HG03064 (cell line): ENCODE results near the gene PPARG.
"Not testable (repeated sequence)": the region's sequence is repeated elsewhere in the genome, so short reads cannot be mapped to it uniquely, and the experiment has no call there.

Experiments
- ATAC-seq: cut with Tn5 transposase; IDR thresholded peaks from one replicate; pipeline ENCODE4 v1.9.1; 2021; ENCODE audit warnings: low read depth; ENCODE audit not compliant: unreplicated experiment

Gene PPARG

DNA sequence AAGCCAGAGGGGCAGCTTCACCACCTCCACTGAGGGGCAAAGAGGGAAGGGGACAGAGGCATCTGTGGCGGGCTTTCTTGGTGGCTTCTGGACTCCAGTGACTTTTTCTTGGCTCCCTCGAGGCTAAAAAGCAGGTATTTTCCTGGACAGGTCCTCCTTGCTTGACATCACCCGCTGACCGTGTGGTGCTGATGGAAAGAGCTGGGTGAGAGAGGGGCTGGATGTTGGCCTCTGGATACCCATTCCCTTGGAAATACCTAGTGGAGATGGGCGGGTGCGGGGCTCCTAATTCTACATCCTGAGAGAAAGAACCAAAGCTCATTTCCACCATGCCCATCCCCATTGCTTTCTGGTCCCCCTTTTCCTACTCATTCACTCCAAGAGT is 148.3 kb downstream of the PPARG start:
- ATAC-seq = no peak

GRCh38 chr3:12437861-12438260 is 149.0 kb downstream of the PPARG start:
- no peak for ATAC-seq

DNA sequence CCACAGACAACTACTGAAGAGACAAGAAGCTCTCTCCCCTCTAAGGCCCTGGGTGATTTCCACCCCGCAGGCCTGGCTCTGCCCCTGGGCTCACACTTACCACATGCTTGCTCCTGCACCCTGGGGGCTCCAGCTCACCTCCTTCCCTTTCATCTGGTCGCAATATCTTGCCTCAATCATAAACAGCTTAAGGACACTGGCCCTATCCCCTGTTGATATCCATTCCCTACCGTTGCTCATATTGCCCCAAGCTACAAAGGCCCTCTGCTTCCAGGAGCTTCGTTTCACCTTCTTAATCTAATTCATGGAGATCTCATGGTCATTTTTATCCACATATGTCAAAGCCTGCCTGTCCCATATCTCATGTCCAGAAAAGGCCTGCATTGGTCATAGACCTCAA is 149.4 kb downstream of the PPARG start:
- no peak for ATAC-seq

- no peak for ATAC-seq
These were observed 150.5 kb downstream of the PPARG start for GRCh38 chr3:12439161-12439940.

- no peak for ATAC-seq
These were observed 152.3 kb downstream of the PPARG start for GRCh38 chr3:12440927-12441714.

- no peak for ATAC-seq
These were observed 154.0 kb downstream of the PPARG start for GRCh38 chr3:12442654-12443501.

GRCh38 chr3:12443781-12444522 is 155.1 kb downstream of the PPARG start:
- no peak for ATAC-seq

GRCh38 chr3:12444582-12445471 is 156.0 kb downstream of the PPARG start:
- ATAC-seq = no peak

- no peak for ATAC-seq
These were observed 156.8 kb downstream of the PPARG start for GRCh38 chr3:12445523-12446240.

GRCh38 chr3:12446298-12446697 is 157.4 kb downstream of the PPARG start:
- no peak for ATAC-seq

DNA sequence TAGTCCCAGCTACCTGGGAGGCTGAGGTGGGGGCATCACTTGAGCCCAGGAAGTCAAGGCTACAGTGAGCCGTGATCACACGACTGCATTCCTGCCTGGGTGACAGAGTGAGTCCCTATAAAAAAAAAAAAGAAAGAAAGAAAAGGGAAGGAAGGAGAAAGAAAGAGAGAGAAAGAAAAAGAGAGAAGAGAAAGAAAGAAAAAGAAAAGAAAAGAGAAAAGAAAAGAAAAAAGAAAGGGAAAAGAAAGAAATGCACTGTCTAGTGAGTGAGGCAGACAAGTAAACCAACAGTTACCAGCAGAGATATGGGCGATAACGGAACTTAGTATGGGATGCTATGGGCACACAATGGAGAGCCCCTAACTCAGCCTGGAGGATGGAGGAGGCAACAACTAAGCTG is 158.2 kb downstream of the PPARG start:
- ATAC-seq = no peak

DNA sequence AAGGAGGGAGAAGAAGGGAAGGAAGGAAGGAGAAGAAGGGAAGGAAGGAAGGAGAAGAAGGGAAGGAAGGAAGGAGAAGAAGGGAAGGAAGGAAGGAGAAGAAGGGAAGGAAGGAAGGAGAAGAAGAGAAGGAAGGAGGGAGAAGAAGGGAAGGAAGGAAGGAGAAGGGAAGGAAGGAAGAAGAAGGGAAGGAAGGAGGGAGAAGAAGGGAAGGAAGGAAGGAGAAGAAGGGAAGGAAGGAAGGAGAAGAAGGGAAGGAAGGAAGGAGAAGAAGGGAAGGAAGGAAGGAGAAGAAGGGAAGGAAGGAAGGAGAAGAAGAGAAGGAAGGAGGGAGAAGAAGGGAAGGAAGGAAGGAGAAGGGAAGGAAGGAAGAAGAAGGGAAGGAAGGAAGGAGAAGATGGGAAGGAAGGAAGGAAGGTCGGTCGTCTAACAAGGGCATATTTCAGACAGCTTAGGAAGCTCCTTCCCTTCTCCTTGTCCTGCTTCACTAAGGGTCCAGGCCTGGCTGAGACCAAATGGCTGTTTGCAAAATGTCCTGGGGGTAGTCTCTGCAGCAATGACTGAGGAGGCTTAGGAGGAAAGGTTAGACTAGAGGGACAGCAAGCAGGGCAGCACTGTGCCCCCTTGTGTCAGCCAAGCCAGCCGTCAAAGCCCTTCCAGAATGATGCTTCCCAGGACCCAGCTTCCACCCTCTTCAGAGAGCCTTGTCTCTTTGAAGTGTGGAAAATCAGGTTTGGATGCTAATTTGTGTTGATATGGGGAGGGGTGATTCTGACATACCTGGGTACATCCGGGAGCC is 159.7 kb downstream of the PPARG start:
- ATAC-seq = not testable (repeated sequence)

- ATAC-seq = no peak
These were observed 161.2 kb downstream of the PPARG start for GRCh38 chr3:12449889-12450682.

GRCh38 chr3:12451481-12451880 is 162.6 kb downstream of the PPARG start:
- no peak for ATAC-seq

DNA sequence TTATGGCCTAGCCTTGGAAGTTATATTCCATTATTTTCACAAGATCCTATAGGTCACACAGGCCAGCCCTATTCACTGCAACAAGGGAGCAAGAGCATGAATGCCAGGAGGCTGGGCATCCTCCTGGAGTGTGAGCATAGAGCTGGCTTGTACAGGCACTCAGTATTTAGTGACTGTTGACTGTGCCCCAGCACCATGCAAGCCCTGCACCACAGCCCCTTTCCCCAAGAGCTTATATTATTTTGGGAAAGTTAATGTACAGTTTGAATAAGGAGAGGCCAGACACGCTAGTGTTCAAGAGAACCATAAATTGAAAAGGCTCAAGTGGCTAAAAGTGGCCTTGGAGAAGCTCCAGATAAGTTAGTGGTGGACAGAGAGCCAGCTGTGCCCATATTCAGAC is 163.1 kb downstream of the PPARG start:
- ATAC-seq = no peak

DNA sequence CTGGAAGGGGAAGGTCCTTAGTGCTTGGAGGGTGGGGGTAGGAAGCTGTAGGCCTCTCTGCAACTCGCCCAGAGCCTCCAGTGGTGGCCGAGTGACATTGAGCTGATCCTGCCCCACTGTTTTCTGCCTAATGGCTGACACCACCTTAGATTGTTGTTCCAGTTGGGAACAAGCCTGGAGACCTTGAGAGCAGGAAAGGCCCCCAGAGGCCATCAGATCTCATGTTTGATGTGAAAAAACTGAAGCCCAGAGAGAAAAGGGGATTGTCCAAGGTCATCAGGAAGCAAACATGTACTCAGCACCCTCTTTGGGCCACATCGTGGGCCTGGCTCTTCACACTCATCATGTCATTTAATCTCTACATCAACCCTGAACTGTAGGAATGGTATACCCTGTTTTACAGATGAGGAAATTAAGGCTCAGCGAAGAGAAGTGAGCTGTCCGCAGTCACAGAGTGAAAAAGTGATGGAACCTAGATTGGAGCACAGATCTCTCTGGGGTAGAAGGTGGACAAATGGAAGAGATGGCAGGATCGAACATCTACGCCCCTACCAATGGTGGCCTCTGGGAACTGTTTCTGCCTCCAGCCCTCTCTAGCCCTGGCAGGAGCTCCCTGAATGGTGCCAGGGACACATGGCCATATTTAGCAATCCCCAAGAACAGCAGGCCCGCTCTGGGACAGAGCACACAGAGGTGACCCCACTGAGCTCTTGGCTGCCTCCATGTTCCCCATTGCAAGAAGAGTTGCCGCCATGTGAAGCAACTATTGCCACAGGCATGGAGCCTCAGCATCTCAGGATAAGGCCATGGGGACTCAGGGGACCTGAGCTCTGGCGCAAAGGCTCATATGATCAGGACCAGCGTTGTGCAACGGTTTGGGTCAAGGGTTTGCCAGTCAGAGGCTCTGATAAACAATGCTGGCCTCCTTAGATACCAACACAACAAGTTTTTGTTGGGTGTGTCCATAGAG is 163.8 kb downstream of the PPARG start:
- ATAC-seq = no peak
